Esophagus squamous epithelium (tissue), 5 donors: ENCODE results near the gene NADSYN1. TPM values are rescaled to one million over a fixed set of nuclear protein-coding genes. Genes with fewer than 3 reads are reported as not detected.

Experiments
- DNase-seq: peaks from one replicate; lab custom pipeline; 2025; lab: John Stamatoyannopoulos, UW
- H3K27ac ChIP-seq, 4 donors: fragments of 200-600 bp; sonication (generic); one replicate each; pipeline ENCODE4 v1.5.1; 2016 to 2019; ENCODE audit warnings: mild to moderate bottlenecking in 1 of 4
- H3K27me3 ChIP-seq, 4 donors: fragments of 200-600 bp; sonication (generic); 1 replicate in 3 of 4; 2 replicates in 1 of 4; pipeline versions ENCODE4 v1.5.1 to v1.6.0; 2017 to 2021; ENCODE audit warnings: antibody characterized with exemption in 1 of 4
- H3K36me3 ChIP-seq, 3 donors: fragments of 200-600 bp; sonication (generic); one replicate each; pipeline ENCODE4 v1.5.1; 2016 to 2019
- H3K4me1 ChIP-seq, 3 donors: fragments of 200-600 bp; sonication (generic); one replicate each; pipeline ENCODE4 v1.5.1; 2017 to 2019
- H3K4me3 ChIP-seq, 4 donors: fragments of 200-600 bp; sonication (generic); 1 replicate in 3 of 4; 2 replicates in 1 of 4; pipeline ENCODE4 v1.5.1; 2016 to 2019; ENCODE audit warnings: mild to moderate bottlenecking in 2 of 4, moderate library complexity in 1 of 4
- H3K9me3 ChIP-seq, 3 donors: fragments of 200-600 bp; sonication (generic); one replicate each; pipeline ENCODE4 v1.5.1; 2016 to 2019
- CTCF ChIP-seq, 6 experiments: fragments of 450-650 bp in 4 of 6; fragments of 200-600 bp in 2 of 6; sonication (generic) in 2 of 6; IDR thresholded peaks; one replicate each; pipeline ENCODE4 v1.5.1; 2016 to 2019; ENCODE audit warnings: antibody characterized with exemption in 6 of 6, mild to moderate bottlenecking in 4 of 6, moderate library complexity in 4 of 6
- POLR2A ChIP-seq, 4 donors: fragments of 450-650 bp; IDR thresholded peaks; one replicate each; pipeline ENCODE4 v1.6.1; 2017; ENCODE audit warnings: antibody characterized with exemption in 4 of 4, mild to moderate bottlenecking in 4 of 4, moderate library complexity in 3 of 4
- WGBS, 2 donors: methylation state at CpG; one replicate each; pipeline ENCODE4 v1.1.5; 2018; 5-methylcytosine and 5-hydroxymethylcytosine counted together
- intact Hi-C: fragments of 100-400 bp; cut with DNase I; formaldehyde crosslinking; loops from one replicate; pipeline ENCODE4 v1.15.0; 2022
- total RNA-seq, 4 donors: library from RNA; depleted of rRNA; stranded (reverse); fragments of >200 nt; gene quantifications; one replicate each; pipeline ENCODE4 v1.1.0, GENCODE V29; 2016
- donor health status: DM: yes; HTN: yes; CAD: no.

Gene NADSYN1
- total RNA-seq, 4 donors from 2014 or later = 62.0 to 81.3 (median 71.7) TPM

GRCh38 chr11:71459076-71459766, 6.2 kb downstream of the NADSYN1 start:
- no peak for DNase-seq
- Histone ChIP-seq H3K9me3 (no peaks in the 10 kb centered on the region), H3K27me3 (no peaks in the 10 kb centered on the region), H3K36me3 (peaks cover 26 to 95% (median 55%) of the 10 kb centered on the region in 3 donors), H3K4me3 (no peak overlapping the region), H3K4me1 (peaks cover 4 to 39% (median 19%) of the 10 kb centered on the region in 3 donors), H3K27ac (no peak overlapping the region)
- 88 to 97% methylated on average over 12 to 16 of the region's 23 CpGs for WGBS, 2 donors
- intact Hi-C loops = no loop called here
- TF ChIP-seq CTCF (IDR thresholded peaks at IDR 0.05) (no peak), POLR2A (IDR thresholded peaks at IDR 0.05) (no peak)

GRCh38 chr11:71459767-71460320, 6.8 kb downstream of the NADSYN1 start:
- no peaks in the 10 kb centered on the region for H3K9me3 ChIP-seq
- no peak overlapping the region for H3K27ac ChIP-seq
- H3K4me3 ChIP-seq = no peak overlapping the region
- TF ChIP-seq CTCF (IDR thresholded peaks at IDR 0.05) = no peak
- no peak for TF ChIP-seq POLR2A (IDR thresholded peaks at IDR 0.05)
- H3K27me3 ChIP-seq = no peaks in the 10 kb centered on the region
- peaks cover 0 to 33% (median 13%) of the 10 kb centered on the region in 3 donors for H3K4me1 ChIP-seq
- peaks cover 23 to 100% (median 55%) of the 10 kb centered on the region in 3 donors for H3K36me3 ChIP-seq
- WGBS, 2 donors = 79 to 80% methylated on average over 10 to 11 of the region's 11 CpGs
- no peak for DNase-seq
- intact Hi-C loops = no loop called here

- intact Hi-C loops = no loop called here
- TF ChIP-seq POLR2A (IDR thresholded peaks at IDR 0.05) (no peak), CTCF (IDR thresholded peaks at IDR 0.05) (no peak)
- Histone ChIP-seq H3K4me1 (peaks cover 0 to 23% (median 8%) of the 10 kb centered on the region in 3 donors), H3K9me3 (no peaks in the 10 kb centered on the region), H3K4me3 (no peak overlapping the region), H3K27ac (no peak overlapping the region), H3K36me3 (peaks cover 13 to 100% (median 39%) of the 10 kb centered on the region in 3 donors), H3K27me3 (no peaks in the 10 kb centered on the region)
- no peak for DNase-seq
- 73 to 84% methylated on average over 4 to 9 of the region's 9 CpGs for WGBS, 2 donors
These were observed 8.7 kb downstream of the NADSYN1 start for GRCh38 chr11:71461696-71462095.

GRCh38 chr11:71462726-71463125, 9.7 kb downstream of the NADSYN1 start:
- no peak for DNase-seq
- Histone ChIP-seq H3K27ac (no peak overlapping the region), H3K9me3 (no peaks in the 10 kb centered on the region), H3K27me3 (no peaks in the 10 kb centered on the region), H3K36me3 (peaks cover 13 to 100% (median 29%) of the 10 kb centered on the region in 3 donors), H3K4me1 (peaks cover 0 to 17% (median 8%) of the 10 kb centered on the region in 3 donors), H3K4me3 (no peak overlapping the region)
- intact Hi-C loops = no loop called here
- TF ChIP-seq CTCF (IDR thresholded peaks at IDR 0.05) (no peak), POLR2A (IDR thresholded peaks at IDR 0.05) (no peak)
- WGBS, 2 donors = 94 to 100% methylated on average over 3 to 6 of the region's 11 CpGs
